ENCODE data around the gene XYLT2.

DNA sequence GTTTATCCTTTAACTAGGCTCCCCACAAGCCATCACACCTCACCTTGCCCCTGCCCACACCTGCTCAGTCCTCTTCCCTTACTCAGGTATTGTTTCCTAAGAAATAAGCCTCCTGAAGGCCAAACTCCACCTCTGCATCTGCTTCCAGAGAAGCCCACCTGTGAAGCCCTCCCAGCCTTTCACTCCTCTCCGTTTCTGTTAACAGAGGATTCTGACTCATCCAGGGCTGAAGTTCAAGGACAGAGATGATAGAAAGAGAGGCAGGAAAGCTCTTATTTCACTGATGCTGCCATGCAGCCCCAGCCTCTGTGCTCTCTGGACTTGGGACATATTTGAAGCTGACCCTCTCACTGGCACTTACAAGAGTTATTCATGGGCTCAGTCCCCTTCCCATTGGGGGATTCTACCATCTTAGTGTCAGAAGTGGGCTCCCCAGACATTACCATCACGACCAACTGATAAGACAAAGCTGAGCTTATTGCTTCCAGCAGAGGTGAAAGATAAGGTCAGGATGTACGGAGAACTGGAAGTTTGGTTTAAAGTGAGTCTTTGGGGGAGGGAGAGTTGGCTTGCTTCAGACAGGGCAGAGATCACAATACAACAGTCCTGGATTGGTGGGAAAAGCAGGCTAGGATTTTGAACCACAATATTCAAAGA lies 35.3 kb upstream of the XYLT2 start:
- TF ChIP-seq POLR2A (IDR thresholded peaks at IDR 0.05; ENCODE audit: low read depth, low read length) (no peak), POLR2AphosphoS5 (IDR thresholded peaks at IDR 0.05; ENCODE audit: low read depth, low read length) (no peak)

All from GM12891 (cell line).